ENCODE measurements around the gene NFU1. TPM values are rescaled to one million over a fixed set of nuclear protein-coding genes. Genes with fewer than 3 reads are reported as not detected.
A peak's percentile ranks its signal among the peaks of the same experiment; 100 is the strongest.

The NFU1 gene
- total and polyA plus RNA-seq, 2 of the 13 experiments (the other 11 are each of a cell fraction or from before 2014, with no cell fraction given): 39.1 to 84.0 TPM

DNA sequence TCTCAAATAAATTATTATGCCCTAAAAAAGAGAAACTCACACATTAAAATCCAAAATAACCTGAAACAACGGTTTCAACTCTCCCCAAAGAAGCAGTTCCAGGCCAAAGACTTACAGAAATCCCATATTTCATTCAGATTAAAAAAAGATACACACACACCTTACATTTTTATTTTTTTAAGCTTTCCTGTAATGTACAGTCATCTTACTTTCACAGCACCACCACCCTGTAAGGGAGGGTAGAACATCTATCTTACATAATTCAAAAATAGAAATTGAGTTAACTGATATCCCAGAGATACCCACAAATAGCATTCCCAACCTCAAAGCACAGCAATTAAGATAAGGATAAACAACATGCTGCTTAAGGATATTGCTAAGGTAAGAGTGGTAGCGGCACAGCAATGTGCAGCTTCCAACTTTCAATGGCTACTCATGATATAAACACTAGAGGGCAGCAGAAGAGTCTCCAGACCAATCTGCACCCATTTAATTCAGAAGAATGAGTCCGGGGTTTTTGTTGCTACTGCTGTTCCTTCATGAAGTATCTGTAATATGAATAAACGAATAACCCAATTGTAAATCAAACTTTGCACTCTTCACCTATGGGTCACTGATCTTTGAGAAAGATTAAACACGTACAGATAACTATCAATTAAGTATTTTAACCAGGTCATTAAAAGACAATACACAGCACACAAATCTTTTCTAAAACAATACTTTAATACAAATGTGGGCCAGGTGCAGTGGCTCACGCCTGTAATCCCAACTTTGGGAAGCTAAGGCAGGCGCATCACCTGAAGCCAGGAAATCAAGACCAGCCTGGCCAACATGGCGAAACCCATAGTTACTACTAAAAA, 61.5 kb downstream of the NFU1 start (continued):
- TF ChIP-seq AKAP8 (CRISPR knock-in tag; IDR thresholded peaks at IDR 0.05) (no peak), RBM22 (optimal IDR thresholded peaks at IDR 0.05; ENCODE audit: low read length) (peak; percentile 36), ZMYM4 (CRISPR knock-in tag; IDR thresholded peaks at IDR 0.05) (0 out of 2 replicates have a peak, but pooled peaks have one; percentile 26), NR1H2 (CRISPR knock-in tag; IDR thresholded peaks at IDR 0.05; ENCODE audit: borderline replicate concordance, low read depth) (no peak), RXRA (CRISPR knock-in tag; IDR thresholded peaks at IDR 0.05) (no peak), CREM (IDR thresholded peaks at IDR 0.05) (no peak), CREM (CRISPR knock-in tag; IDR thresholded peaks at IDR 0.05) (no peak), HOXA3 (CRISPR knock-in tag; IDR thresholded peaks at IDR 0.05) (no peak), FOXC1 (CRISPR knock-in tag; IDR thresholded peaks at IDR 0.05; ENCODE audit: borderline replicate concordance) (no peak), ZNF232 (CRISPR knock-in tag; IDR thresholded peaks at IDR 0.05; ENCODE audit: borderline replicate concordance) (no peak), ZNF629 (CRISPR knock-in tag; conservative IDR thresholded peaks at IDR 0.05) (peak; percentile 58; the same call in 1 of the 2 replicates), RAD21 (CRISPR knock-in tag; IDR thresholded peaks at IDR 0.05) (peak; percentile 33; the same call in 1 of the 2 replicates), CENPX (CRISPR knock-in tag; IDR thresholded peaks at IDR 0.05) (no peak), BCL6 (CRISPR knock-in tag; IDR thresholded peaks at IDR 0.05) (no peak), RNF2 (conservative IDR thresholded peaks at IDR 0.05; ENCODE audit: low read depth) (no peak), DNMT3B (CRISPR knock-in tag; conservative IDR thresholded peaks at IDR 0.05) (no peak), TCF12 (IDR thresholded peaks at IDR 0.05) (no peak), TCF12 (CRISPR knock-in tag; IDR thresholded peaks at IDR 0.05) (no peak)
- TF ChIP-seq, protein P1, sequence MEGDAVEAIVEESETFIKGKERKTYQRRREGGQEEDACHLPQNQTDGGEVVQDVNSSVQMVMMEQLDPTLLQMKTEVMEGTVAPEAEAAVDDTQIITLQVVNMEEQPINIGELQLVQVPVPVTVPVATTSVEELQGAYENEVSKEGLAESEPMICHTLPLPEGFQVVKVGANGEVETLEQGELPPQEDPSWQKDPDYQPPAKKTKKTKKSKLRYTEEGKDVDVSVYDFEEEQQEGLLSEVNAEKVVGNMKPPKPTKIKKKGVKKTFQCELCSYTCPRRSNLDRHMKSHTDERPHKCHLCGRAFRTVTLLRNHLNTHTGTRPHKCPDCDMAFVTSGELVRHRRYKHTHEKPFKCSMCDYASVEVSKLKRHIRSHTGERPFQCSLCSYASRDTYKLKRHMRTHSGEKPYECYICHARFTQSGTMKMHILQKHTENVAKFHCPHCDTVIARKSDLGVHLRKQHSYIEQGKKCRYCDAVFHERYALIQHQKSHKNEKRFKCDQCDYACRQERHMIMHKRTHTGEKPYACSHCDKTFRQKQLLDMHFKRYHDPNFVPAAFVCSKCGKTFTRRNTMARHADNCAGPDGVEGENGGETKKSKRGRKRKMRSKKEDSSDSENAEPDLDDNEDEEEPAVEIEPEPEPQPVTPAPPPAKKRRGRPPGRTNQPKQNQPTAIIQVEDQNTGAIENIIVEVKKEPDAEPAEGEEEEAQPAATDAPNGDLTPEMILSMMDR (CRISPR knock-in tag; IDR thresholded peaks at IDR 0.05): peak; percentile 64
- TF ChIP-seq, protein P2, sequence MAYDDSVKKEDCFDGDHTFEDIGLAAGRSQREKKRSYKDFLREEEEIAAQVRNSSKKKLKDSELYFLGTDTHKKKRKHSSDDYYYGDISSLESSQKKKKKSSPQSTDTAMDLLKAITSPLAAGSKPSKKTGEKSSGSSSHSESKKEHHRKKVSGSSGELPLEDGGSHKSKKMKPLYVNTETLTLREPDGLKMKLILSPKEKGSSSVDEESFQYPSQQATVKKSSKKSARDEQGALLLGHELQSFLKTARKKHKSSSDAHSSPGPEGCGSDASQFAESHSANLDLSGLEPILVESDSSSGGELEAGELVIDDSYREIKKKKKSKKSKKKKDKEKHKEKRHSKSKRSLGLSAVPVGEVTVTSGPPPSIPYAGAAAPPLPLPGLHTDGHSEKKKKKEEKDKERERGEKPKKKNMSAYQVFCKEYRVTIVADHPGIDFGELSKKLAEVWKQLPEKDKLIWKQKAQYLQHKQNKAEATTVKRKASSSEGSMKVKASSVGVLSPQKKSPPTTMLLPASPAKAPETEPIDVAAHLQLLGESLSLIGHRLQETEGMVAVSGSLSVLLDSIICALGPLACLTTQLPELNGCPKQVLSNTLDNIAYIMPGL (CRISPR knock-in tag; IDR thresholded peaks at IDR 0.05; ENCODE audit: borderline replicate concordance in 1 of 2, low read depth in 1 of 2): 0 out of 4 replicates have a peak, but pooled peaks of 1 of the 2 experiments have one; percentile 19
- TF ChIP-seq, protein P3, sequence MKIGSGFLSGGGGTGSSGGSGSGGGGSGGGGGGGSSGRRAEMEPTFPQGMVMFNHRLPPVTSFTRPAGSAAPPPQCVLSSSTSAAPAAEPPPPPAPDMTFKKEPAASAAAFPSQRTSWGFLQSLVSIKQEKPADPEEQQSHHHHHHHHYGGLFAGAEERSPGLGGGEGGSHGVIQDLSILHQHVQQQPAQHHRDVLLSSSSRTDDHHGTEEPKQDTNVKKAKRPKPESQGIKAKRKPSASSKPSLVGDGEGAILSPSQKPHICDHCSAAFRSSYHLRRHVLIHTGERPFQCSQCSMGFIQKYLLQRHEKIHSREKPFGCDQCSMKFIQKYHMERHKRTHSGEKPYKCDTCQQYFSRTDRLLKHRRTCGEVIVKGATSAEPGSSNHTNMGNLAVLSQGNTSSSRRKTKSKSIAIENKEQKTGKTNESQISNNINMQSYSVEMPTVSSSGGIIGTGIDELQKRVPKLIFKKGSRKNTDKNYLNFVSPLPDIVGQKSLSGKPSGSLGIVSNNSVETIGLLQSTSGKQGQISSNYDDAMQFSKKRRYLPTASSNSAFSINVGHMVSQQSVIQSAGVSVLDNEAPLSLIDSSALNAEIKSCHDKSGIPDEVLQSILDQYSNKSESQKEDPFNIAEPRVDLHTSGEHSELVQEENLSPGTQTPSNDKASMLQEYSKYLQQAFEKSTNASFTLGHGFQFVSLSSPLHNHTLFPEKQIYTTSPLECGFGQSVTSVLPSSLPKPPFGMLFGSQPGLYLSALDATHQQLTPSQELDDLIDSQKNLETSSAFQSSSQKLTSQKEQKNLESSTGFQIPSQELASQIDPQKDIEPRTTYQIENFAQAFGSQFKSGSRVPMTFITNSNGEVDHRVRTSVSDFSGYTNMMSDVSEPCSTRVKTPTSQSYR (CRISPR knock-in tag; IDR thresholded peaks at IDR 0.05; ENCODE audit: borderline replicate concordance): no peak

All from HepG2 (cell line).